Chondrocyte (in vitro differentiated cells): ENCODE results near the gene WNT10A. TPM values are rescaled to one million over a fixed set of nuclear protein-coding genes. Genes with fewer than 3 reads are reported as not detected.
"Not testable (repeated sequence)": the region's sequence is repeated elsewhere in the genome, so short reads cannot be mapped to it uniquely, and the experiment has no call there.

Experiments used
- DNase-seq: peaks from one replicate; pipeline ENCODE4 v3.0.0; 2021; ENCODE audit warnings: mixed read lengths, low spot score
- H3K27ac Mint-ChIP-seq: one replicate; pipeline ENCODE4 v1.8.0; 2021; ENCODE audit warnings: mild to moderate bottlenecking, moderate library complexity, mixed read lengths; ENCODE audit not compliant: unreplicated experiment
- H3K27me3 Mint-ChIP-seq: 2 replicates; pipeline ENCODE4 v1.8.0; 2021; ENCODE audit warnings: low read depth, mixed read lengths
- H3K36me3 Mint-ChIP-seq: 2 replicates; pipeline ENCODE4 v1.8.0; 2021; ENCODE audit warnings: low read depth, mixed read lengths
- H3K4me1 Mint-ChIP-seq: 2 replicates; pipeline ENCODE4 v1.8.0; 2021; ENCODE audit warnings: low read depth, mild to moderate bottlenecking, mixed read lengths
- H3K4me3 Mint-ChIP-seq: one replicate; pipeline ENCODE4 v1.8.0; 2021; ENCODE audit warnings: mild to moderate bottlenecking, moderate library complexity, mixed read lengths; ENCODE audit not compliant: unreplicated experiment
- H3K9me3 Mint-ChIP-seq: 2 replicates; pipeline ENCODE4 v1.8.0; 2021; ENCODE audit warnings: low read depth, mixed read lengths
- total RNA-seq: library from RNA; stranded (reverse); gene quantifications from 3 replicates; pipeline ENCODE4 v1.2.1, GENCODE V29; 2021
- TF ChIP-seq, protein P1 (sequence below): fragments of 200-600 bp; sonication (generic); IDR thresholded peaks from 2 replicates; pipeline ENCODE4 v1.5.0; 2021; ENCODE audit warnings: antibody characterized with exemption, mild to moderate bottlenecking, moderate library complexity

Gene WNT10A
- total RNA-seq, 1 donor from 2014 or later, result not detected

DNA sequence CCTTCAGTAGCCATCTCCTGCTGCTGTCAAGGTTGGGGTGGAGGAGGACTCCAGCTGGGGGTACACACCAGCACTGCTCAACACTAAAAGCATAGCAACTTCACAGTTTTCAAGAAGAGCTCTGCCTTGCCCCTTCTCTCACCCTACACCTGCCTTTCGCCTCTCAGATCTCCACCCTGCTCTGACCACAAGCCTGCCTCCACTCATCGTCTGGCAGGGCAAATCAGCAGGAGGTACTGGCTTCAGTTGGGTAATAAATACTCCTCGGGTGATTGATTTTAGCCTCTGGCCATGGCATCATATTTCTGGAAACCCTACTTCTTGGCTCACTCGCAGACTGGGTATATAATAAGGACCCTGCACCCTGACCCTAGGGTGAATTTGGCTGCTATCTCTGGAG, 46.0 kb upstream of the WNT10A start:
- H3K27me3 Mint-ChIP-seq, result peaks cover 25% of the 10 kb centered on the region
- DNase-seq, result no peak
- no peak overlapping the region for H3K4me3 Mint-ChIP-seq
- TF ChIP-seq, protein P1, sequence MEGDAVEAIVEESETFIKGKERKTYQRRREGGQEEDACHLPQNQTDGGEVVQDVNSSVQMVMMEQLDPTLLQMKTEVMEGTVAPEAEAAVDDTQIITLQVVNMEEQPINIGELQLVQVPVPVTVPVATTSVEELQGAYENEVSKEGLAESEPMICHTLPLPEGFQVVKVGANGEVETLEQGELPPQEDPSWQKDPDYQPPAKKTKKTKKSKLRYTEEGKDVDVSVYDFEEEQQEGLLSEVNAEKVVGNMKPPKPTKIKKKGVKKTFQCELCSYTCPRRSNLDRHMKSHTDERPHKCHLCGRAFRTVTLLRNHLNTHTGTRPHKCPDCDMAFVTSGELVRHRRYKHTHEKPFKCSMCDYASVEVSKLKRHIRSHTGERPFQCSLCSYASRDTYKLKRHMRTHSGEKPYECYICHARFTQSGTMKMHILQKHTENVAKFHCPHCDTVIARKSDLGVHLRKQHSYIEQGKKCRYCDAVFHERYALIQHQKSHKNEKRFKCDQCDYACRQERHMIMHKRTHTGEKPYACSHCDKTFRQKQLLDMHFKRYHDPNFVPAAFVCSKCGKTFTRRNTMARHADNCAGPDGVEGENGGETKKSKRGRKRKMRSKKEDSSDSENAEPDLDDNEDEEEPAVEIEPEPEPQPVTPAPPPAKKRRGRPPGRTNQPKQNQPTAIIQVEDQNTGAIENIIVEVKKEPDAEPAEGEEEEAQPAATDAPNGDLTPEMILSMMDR, result no peak
- H3K4me1 Mint-ChIP-seq, result peaks cover 21% of the 10 kb centered on the region
- no peak overlapping the region for H3K27ac Mint-ChIP-seq
- H3K36me3 Mint-ChIP-seq, result no peaks in the 10 kb centered on the region
- peaks cover 12% of the 10 kb centered on the region for H3K9me3 Mint-ChIP-seq

- H3K4me3 Mint-ChIP-seq, result no peak overlapping the region
- H3K9me3 Mint-ChIP-seq, result peaks cover 24% of the 10 kb centered on the region
- H3K27ac Mint-ChIP-seq, result no peak overlapping the region
- peaks cover 4% of the 10 kb centered on the region for H3K36me3 Mint-ChIP-seq
- H3K27me3 Mint-ChIP-seq, result peaks cover 18% of the 10 kb centered on the region
- H3K4me1 Mint-ChIP-seq, result peaks cover 15% of the 10 kb centered on the region
- no peak for DNase-seq
- TF ChIP-seq, protein P1, result no peak
These were observed 43.2 kb upstream of the WNT10A start for GRCh38 chr2:218837495-218837894.

DNA sequence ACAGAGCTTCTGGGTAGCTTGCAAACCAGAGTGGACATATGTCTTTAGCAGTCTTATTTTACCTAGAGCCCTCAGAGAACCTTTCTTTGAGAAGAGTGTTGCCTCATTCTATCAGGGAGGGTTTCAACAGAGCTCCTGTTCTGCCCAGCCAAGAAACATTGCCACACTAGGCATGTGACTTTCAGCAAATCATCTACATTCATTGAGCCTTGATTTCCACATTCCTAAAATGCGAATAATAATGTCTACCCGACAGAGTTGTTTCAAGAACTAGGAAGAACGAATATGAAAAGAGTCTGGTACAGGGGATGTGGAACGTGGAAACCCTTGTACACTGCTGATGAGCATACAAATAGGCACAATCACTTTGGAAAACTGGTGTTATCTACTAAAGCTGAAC, 41.2 kb upstream of the WNT10A start:
- no peak overlapping the region for H3K27ac Mint-ChIP-seq
- H3K9me3 Mint-ChIP-seq, result peaks cover 27% of the 10 kb centered on the region
- peaks cover 7% of the 10 kb centered on the region for H3K4me1 Mint-ChIP-seq
- peaks cover 21% of the 10 kb centered on the region for H3K27me3 Mint-ChIP-seq
- DNase-seq, result no peak
- peaks cover 6% of the 10 kb centered on the region for H3K36me3 Mint-ChIP-seq
- H3K4me3 Mint-ChIP-seq, result no peak overlapping the region
- TF ChIP-seq, protein P1, result no peak

DNA sequence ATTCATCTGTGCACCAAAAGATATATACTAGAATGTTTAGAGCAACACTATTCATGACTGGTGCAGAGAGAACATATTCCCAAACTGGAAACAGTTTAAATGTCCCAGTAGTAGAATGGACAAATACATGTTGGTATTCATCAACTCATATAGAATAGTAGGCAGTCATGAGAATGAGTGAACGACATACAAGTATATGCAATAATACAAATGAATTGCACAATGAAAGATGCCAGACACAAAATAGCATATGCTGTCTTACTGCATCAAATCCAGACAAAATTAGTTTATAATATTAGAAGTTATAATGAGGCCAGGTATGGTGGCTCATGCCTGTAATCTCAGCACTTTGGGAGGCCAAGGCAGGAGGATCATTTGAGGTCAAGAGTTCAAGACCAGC, 40.8 kb upstream of the WNT10A start:
- Mint-ChIP-seq H3K4me3 (no peak overlapping the region), H3K27me3 (peaks cover 17% of the 10 kb centered on the region)

GRCh38 chr2:218844334-218844733, 36.3 kb upstream of the WNT10A start:
- not testable (repeated sequence) for H3K36me3 Mint-ChIP-seq, DNase-seq, H3K27ac Mint-ChIP-seq, H3K4me1 Mint-ChIP-seq, H3K4me3 Mint-ChIP-seq
- Mint-ChIP-seq H3K9me3 (peaks cover 15% of the 10 kb centered on the region), H3K27me3 (peaks cover 12% of the 10 kb centered on the region)

More for the DNA sequence above, 40.8 kb upstream of the WNT10A start:
- Mint-ChIP-seq H3K27ac (no peak overlapping the region), H3K9me3 (peaks cover 27% of the 10 kb centered on the region), H3K4me1 (peaks cover 7% of the 10 kb centered on the region), H3K36me3 (peaks cover 6% of the 10 kb centered on the region)
- TF ChIP-seq, protein P1, result no peak
- DNase-seq, result no peak

GRCh38 chr2:218846963-218847362, 33.7 kb upstream of the WNT10A start:
- not testable (repeated sequence) for H3K27ac Mint-ChIP-seq, H3K4me1 Mint-ChIP-seq, H3K27me3 Mint-ChIP-seq, H3K9me3 Mint-ChIP-seq, H3K36me3 Mint-ChIP-seq, H3K4me3 Mint-ChIP-seq, DNase-seq
